Liver (tissue), 3 donors: Measurements from ENCODE around the gene CFAP157.

Experiments
- FOXA1 ChIP-seq: IDR thresholded peaks from 2 replicates; pipeline ENCODE4 v1.6.1; 2016; ENCODE audit warnings: antibody characterized with exemption
- GABPA ChIP-seq, 2 donors: IDR thresholded peaks in 1 of 2; conservative IDR thresholded peaks in 1 of 2; 2 replicates each; pipeline ENCODE4 v1.6.1; 2016; ENCODE audit warnings: antibody characterized with exemption in 2 of 2, mild to moderate bottlenecking in 1 of 2, moderate library complexity in 1 of 2
- RAD21 ChIP-seq, 2 donors: IDR thresholded peaks; 2 replicates each; pipeline ENCODE4 v1.6.1; 2016; ENCODE audit warnings: antibody characterized with exemption in 2 of 2, mild to moderate bottlenecking in 2 of 2
- SP1 ChIP-seq: IDR thresholded peaks from 2 replicates; pipeline ENCODE4 v1.6.1; 2018; ENCODE audit warnings: antibody characterized with exemption, mild to moderate bottlenecking
- TAF1 ChIP-seq: conservative IDR thresholded peaks from 2 replicates; pipeline ENCODE4 v1.6.1; 2016; ENCODE audit warnings: antibody characterized with exemption, mild to moderate bottlenecking
- YY1 ChIP-seq: IDR thresholded peaks from 2 replicates; pipeline ENCODE4 v1.6.1; 2016; ENCODE audit warnings: antibody characterized with exemption, mild to moderate bottlenecking
- TF ChIP-seq, protein P1 (sequence below): fragments of 150-350 bp; IDR thresholded peaks from 2 replicates; pipeline ENCODE4 v1.5.1; 2017; ENCODE audit warnings: improper control_type of control experiment, low read depth, low read length; ENCODE audit not compliant: missing input control
- TF ChIP-seq, protein P2 (sequence below): IDR thresholded peaks from 2 replicates; pipeline ENCODE4 v1.6.1; 2016; ENCODE audit warnings: antibody characterized with exemption
- TF ChIP-seq, protein P3 (sequence below): IDR thresholded peaks from 2 replicates; pipeline ENCODE4 v1.6.1; 2016; ENCODE audit warnings: antibody characterized with exemption, mild to moderate bottlenecking
- TF ChIP-seq, protein P4 (sequence below): IDR thresholded peaks from 2 replicates; pipeline ENCODE4 v1.6.1; 2016; ENCODE audit warnings: antibody characterized with exemption
- donor health status: healthy.
- donor health status: healthy.

DNA sequence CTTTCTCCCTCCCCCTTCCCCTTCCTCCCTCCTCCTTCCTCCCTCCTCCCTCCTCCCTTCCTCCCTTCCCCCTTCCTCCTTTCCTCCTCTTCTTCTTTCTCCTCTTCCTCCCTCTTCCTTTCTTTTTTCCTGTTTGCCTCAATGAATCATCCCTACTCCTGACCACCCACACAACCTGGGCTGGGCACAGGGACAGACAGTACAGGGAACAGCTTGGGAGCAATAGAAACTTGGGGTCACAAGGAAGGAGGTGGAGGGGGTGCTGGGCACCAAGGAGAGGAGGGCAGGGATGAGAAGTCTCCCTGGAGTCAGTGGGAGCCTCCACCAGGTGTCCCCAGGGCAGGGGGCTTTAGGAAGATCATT is 14.1 kb downstream of the CFAP157 start:
- TF ChIP-seq, protein P1, sequence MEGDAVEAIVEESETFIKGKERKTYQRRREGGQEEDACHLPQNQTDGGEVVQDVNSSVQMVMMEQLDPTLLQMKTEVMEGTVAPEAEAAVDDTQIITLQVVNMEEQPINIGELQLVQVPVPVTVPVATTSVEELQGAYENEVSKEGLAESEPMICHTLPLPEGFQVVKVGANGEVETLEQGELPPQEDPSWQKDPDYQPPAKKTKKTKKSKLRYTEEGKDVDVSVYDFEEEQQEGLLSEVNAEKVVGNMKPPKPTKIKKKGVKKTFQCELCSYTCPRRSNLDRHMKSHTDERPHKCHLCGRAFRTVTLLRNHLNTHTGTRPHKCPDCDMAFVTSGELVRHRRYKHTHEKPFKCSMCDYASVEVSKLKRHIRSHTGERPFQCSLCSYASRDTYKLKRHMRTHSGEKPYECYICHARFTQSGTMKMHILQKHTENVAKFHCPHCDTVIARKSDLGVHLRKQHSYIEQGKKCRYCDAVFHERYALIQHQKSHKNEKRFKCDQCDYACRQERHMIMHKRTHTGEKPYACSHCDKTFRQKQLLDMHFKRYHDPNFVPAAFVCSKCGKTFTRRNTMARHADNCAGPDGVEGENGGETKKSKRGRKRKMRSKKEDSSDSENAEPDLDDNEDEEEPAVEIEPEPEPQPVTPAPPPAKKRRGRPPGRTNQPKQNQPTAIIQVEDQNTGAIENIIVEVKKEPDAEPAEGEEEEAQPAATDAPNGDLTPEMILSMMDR, result no peak
- TF ChIP-seq, protein P2, sequence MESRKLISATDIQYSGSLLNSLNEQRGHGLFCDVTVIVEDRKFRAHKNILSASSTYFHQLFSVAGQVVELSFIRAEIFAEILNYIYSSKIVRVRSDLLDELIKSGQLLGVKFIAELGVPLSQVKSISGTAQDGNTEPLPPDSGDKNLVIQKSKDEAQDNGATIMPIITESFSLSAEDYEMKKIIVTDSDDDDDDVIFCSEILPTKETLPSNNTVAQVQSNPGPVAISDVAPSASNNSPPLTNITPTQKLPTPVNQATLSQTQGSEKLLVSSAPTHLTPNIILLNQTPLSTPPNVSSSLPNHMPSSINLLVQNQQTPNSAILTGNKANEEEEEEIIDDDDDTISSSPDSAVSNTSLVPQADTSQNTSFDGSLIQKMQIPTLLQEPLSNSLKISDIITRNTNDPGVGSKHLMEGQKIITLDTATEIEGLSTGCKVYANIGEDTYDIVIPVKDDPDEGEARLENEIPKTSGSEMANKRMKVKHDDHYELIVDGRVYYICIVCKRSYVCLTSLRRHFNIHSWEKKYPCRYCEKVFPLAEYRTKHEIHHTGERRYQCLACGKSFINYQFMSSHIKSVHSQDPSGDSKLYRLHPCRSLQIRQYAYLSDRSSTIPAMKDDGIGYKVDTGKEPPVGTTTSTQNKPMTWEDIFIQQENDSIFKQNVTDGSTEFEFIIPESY, result no peak
- TF ChIP-seq, protein P3, sequence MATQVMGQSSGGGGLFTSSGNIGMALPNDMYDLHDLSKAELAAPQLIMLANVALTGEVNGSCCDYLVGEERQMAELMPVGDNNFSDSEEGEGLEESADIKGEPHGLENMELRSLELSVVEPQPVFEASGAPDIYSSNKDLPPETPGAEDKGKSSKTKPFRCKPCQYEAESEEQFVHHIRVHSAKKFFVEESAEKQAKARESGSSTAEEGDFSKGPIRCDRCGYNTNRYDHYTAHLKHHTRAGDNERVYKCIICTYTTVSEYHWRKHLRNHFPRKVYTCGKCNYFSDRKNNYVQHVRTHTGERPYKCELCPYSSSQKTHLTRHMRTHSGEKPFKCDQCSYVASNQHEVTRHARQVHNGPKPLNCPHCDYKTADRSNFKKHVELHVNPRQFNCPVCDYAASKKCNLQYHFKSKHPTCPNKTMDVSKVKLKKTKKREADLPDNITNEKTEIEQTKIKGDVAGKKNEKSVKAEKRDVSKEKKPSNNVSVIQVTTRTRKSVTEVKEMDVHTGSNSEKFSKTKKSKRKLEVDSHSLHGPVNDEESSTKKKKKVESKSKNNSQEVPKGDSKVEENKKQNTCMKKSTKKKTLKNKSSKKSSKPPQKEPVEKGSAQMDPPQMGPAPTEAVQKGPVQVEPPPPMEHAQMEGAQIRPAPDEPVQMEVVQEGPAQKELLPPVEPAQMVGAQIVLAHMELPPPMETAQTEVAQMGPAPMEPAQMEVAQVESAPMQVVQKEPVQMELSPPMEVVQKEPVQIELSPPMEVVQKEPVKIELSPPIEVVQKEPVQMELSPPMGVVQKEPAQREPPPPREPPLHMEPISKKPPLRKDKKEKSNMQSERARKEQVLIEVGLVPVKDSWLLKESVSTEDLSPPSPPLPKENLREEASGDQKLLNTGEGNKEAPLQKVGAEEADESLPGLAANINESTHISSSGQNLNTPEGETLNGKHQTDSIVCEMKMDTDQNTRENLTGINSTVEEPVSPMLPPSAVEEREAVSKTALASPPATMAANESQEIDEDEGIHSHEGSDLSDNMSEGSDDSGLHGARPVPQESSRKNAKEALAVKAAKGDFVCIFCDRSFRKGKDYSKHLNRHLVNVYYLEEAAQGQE, result no peak
- no peak for TF ChIP-seq SP1
- no peak for TF ChIP-seq YY1
- no peak for TF ChIP-seq RAD21 (IDR thresholded peaks at IDR 0.05)
- no peak for TF ChIP-seq TAF1
- TF ChIP-seq, protein P4, sequence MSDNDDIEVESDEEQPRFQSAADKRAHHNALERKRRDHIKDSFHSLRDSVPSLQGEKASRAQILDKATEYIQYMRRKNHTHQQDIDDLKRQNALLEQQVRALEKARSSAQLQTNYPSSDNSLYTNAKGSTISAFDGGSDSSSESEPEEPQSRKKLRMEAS, result no peak
- no peak for TF ChIP-seq GABPA (IDR thresholded peaks at IDR 0.05 in 1 of 2, conservative IDR thresholded peaks at IDR 0.05 in 1 of 2)
- no peak for TF ChIP-seq FOXA1
